GM18520 (cell line): ENCODE results near the gene NOC4L.
"Not testable (repeated sequence)": the region's sequence is repeated elsewhere in the genome, so short reads cannot be mapped to it uniquely, and the experiment has no call there.

ENCODE experiments used
- ATAC-seq: cut with Tn5 transposase; IDR thresholded peaks from one replicate; pipeline ENCODE4 v1.9.1; 2021; ENCODE audit not compliant: unreplicated experiment

The NOC4L gene

DNA sequence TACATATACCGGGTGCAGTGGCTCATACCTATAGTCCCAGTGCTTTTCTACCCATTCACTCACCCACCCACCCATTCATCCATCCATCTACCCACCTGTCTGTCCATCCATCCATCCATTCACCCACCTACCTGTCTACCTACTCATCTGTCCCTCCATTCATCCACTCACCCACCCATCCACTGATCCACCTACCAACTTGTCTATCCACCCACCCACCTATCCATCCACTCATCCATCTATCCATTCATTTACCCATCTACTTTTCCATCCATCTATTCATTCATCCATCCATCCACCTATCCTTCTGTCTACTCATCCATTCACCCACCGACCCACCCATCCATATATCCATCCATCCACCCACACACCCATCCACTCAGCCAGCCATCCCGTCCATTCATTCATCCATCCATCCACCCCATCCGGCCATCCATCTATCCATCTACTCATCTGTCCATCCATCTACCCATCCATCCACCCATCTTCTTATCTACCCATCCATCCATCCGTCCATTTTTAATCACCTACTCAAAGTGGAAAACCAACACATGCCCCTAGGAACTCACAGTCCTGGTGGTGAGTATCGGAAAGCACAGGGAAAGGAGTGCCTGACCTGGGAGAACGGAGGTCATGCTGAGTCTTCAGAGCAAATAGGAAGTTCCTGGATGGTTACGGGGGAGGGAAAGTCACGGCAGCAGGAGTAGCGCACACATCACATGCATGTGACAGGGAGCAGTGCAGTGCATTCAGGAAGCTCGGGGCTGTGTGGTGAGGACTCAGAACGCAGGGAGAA, 20.1 kb upstream of the NOC4L start:
- no peak for ATAC-seq

DNA sequence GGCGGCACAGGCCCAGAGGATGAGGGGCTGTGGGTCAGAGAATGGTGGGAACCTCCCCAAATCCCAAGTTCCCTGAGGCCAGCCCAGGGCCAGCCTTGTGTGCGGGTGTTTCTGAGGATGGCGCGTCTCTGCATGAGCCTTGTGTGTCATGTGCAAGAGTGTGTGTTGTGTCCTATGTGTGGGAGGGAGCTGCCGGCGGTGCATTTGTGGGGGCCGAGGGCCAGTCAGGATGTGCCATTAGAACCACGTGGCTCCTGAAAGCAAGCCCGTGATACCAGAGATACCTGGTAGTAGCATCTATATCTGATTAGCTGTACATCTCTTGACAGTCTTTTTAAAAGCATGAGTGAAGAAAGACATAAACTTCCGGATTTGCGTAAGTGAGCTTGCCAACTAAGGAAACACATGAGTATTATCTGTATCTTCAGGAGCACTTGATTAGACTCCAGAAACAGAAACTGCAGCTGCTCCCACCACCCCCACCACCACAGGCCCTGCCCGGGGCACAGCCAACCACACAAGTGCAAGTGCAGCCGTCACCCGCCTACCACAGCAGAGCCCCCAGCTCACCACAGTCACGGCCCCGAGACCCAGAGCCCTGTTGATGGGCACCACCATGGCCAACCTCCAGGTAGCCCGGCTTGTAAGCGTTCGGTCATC, 19.4 kb upstream of the NOC4L start:
- no peak for ATAC-seq

DNA sequence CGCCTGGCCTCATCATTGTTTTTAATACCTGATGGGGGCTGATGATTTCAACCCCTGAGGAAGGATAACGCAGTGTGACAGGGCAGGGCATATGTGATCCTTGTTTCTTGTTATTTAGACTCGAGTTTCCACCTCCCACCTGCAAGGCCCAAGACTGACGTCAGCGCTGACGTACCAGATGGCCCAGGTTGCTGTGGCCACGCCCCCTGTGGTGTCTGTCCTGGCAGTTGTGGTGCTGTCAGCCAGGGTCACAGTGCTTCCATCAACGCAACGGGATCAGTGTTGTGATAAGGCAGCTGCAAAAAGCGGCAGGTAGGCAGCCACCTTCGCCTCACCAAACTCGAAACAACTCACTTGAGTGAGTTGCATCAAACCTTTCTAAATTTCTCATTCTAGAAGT, 18.5 kb upstream of the NOC4L start:
- ATAC-seq, result no peak

DNA sequence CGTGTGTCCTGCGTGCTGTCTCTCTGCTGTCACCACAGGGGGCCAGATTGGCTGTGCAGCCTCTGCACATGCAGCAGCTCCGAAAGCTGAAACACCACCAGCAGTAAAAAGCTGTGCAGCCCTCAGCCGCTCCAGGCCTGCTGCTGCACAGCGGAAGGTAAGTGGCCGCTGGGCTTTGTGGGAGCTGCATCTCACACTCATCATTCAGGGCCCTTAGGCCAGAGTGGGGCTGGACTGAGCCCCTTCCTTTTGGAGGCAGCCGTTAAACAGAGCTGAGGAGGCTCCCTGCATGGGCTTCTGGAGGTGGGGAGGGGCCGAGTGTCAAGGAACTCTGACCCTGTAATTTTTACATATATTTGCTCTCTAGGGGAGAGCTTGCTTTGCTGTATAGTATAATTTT, 17.2 kb upstream of the NOC4L start:
- no peak for ATAC-seq

DNA sequence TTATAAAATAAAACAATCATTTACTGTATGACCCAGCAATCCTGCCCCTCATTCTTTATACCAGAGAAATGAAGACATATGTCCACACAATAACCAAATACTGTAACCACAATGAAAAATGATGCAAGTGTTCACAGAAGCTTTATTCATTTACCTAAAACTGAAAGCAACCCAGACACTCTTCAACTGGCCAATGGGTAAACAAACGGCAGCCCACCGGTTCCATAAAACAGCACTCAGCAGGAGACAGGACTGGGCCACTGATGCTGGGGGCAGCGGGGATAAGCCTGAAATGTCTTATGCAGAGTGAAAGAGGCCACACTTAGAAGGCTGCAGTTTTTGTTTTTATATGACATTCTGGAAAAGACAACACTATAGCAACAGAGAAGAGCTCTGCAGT, 15.2 kb upstream of the NOC4L start:
- no peak for ATAC-seq

DNA sequence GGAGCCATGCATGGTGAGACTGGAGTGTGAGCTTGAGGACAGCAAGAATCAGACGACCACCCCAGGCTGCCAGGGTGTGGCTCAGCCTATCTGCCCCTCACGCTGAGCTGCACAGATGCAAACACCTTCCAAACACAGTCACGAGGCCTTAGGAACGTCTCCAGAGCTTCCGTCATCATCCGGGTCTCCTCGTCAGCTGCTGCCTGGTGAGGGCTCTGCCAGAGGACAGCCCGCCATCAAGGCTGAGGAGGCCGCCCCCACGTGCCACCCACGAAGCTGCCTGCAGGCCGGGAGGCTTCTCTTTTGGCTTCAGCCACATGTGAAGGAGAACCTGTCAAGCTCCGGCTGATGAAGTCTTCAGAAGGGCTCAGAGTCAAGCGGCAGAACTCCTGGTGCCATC, 13.6 kb upstream of the NOC4L start:
- no peak for ATAC-seq

DNA sequence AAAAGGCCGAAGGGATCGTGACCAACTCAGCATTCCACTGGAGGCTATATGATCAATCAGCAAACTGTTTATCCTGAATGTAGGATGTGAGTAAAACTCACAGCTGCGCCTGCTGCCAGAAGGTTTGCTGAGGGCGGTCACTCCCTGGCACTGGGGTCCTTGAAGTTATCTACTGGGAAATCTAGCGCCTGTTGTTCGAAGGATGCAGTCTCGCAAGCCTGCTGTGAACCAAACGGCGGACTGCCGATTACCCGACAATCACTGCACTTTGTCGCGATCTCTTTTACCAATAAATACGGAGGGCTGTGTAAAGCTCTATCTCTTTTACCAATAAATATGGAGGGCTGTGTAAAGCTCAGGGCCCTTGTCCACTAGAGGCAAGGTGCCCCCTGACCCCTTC, 13.0 kb upstream of the NOC4L start:
- no peak for ATAC-seq

DNA sequence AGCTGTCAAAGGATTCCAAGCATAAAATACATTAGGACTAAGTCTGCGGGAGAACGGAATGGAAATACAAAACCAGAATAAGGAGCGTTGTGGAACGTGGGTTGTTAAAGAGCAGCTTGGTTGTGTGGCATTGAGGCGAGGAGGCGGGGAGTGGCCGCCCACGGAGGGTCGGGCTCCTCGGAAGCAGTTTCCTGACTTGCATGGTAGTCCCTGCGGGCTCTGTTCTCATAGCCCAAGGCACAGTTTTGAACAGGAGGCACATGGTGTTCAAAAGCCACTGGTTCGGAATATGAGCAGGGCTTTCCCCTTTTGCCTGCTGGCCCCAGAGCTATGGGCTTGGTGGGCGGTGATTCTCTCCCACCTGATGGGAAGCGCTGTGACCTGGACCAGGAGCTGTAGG, 12.3 kb upstream of the NOC4L start:
- ATAC-seq, result no peak

DNA sequence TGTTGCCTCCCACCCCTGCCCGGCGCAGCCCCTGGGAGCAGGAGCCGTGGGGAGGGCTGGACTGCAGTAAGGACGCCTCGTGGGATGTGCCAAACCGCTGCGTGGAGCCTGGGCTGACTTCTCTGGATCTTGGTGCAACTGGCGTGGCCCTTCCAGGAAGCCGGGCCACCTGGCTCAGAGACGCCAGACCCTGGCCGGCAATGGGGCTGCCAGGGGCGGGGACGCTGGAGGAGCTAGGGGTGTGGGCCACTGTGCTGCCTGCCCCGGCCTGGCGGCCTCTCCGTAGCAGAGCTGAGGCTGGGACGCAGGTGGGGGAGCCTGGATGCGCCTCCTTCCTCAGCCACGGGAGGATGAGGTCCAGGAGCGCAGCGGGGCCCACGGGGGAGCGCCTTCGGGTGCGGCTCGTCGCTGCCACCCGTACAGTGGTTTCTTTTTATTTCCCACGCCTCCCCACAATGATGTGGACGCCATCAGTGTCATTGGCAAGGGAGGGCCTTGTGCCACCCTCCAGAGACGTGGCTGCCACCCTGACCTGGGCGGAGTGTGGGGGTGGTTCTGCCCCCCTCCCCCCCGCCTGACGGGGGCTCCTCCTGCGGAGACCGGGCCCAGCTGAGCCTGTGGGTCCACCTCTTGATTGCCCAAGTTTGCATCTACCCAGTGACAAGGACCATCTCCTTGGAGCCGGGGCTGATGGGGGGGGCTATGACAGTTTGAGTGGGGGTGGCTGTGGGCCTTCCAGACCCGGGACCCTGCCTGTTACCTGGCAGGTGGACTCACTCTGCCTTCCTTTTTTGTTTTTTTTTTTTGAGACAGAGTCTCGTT, 11.4 kb upstream of the NOC4L start:
- no peak for ATAC-seq

DNA sequence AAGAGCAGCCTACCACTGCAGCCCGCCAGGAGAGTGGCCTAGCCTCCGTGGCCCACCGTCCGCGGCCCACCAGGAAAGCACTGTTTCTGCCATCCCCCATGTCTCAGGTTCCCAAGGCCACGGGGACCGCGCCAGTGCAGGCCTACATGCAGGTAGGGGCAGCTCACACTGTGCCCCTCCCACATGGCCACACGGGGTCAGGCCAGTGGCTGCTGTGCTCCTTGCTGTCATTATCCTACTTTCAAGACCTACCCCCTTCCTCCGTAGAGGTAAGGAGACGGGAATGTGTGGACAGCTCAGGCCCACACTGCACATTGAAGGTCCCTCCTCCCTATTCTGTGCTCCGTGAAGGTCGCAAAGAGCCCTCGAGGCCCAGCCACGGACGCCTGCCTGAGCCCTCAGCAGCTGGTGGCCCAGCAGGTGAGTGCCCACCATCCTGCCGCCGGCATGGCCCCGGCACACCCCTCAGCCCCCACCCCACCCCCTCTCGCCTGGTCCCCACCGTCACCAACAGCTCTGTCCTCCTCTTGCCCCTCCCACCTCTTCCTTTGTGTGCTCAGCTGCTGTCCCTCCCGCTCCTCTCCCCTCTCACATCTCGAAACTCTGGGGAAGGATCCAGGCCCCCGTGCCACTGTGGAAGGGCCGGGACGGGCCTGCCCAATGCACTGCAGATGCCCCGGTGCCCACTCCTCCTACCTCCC, 10.2 kb upstream of the NOC4L start:
- ATAC-seq, result no peak

DNA sequence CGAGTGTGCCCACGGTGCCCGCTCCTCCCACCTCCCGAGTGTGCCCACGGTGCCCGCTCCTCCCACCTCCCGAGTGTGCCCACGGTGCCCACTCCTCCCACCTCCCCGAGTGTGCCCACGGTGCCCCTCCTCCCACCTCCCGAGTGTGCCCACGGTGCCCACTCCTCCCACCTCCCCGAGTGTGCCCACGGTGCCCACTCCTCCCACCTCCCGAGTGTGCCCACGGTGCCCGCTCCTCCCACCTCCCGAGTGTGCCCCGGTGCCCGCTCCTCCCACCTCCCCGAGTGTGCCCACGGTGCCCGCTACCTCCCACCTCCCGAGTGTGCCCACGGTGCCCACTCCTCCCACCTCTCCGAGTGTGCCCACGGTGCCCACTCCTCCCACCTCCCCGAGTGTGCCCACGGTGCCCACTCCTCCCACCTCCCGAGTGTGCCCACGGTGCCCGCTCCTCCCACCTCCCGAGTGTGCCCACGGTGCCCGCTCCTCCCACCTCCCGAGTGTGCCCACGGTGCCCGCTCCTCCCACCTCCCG, 9.5 kb upstream of the NOC4L start:
- not testable (repeated sequence) for ATAC-seq

DNA sequence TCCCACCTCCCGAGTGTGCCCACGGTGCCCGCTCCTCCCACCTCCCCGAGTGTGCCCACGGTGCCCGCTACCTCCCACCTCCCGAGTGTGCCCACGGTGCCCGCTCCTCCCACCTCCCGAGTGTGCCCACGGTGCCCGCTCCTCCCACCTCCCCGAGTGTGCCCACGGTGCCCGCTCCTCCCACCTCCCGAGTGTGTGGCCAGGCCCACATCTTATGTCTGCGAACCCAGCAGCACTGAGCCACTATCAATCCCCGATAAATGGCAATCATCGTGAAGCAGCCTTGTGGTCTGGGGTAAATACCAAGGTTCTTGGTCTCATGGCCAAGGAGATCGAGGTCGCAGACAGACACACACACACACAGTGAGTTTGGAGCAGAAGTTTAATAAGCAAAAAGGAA, 8.0 kb upstream of the NOC4L start:
- ATAC-seq, result not testable (repeated sequence)

DNA sequence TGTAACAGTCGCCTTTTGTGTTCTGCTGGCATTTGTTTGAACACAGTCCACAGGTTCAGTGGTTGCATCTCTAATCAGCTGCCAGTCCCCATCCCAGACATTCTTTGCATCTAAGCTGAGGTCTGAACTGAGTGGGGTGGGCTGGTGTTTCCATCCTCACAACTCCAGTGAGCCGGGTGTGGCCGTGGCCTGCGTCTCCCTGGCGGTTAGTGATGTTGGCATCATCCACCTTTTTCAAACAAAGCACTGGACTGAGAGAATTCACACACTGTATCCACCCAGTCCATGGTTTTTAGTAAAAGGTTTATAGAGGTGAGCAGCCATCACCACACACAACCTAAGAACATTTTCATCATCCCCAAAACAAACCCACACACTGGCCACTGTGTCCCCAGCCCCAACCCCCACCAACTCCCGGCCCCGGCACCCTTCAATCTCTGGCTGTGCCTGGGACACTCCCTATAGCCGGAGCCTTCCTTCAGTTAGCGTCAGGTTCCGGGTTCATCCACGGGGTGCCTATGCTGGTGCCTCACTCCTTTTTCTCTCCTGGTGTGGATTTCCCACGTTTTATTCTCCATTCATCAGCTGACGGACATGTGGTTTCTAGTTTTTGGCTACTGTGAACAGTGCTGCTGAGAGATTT, 6.7 kb upstream of the NOC4L start:
- no peak for ATAC-seq

DNA sequence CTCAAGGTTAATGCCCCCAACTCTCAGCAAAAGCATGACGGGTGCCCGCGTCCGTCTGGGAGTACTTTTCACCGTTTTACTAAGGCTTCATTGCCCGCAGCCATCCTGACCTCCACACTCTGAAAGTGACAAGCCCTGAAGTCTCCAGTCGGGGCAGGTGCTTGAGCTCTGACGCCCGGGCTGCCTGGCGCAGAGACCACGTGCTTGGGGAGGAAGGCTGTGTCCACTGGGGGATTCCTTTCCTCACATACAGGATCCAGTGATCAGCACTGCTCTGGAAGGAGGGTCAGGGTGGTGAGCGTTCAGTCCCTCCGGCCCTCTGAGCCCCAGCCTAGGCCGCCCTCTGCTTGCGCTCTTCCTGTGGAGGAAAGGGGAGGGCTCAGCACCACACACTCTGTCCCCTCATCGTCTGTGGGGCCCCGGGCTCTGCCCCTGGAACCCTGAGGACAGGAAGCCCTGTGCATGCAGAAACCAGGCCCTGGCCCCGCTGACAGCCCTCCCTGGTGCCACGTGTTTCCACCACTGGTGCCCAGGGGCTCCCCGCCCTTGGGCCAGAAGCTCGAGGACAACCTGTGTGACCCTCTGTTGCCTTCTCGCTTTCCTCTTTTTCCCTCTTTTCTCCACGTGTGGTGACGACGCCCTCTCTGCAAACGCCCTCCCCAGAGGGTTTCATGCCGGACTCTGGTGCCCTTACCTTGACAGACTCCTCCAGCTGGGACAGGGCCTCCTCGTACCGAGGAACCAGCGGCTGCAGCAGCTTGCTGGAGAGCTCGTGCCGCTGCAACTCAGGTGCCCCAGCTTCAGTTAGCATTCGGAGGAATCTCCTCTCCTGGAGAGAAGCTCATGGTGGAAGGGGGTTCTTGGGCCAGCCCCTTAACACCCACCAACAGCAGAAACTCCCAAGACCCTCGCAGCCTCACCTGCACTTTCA, 5.1 kb upstream of the NOC4L start:
- ATAC-seq, result no peak

DNA sequence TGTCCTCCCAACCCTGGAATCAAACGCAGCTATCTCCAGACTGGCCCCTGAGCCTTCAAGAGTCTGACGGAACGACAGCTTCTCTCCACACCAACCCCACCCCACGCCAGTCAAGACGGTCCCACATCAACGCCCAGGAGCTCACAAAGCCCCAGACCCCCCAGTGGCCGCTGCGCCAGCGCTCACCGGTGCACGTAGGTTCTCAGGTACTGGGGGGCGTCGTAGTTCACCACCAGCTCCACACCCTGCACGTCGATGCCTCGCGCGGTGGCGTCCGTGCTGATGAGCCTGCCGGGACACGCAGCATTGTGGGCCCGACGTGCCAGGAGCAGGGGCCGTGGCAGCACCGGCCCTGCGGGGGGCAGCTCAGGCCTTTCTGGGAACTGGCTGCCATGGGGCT, 4.3 kb upstream of the NOC4L start:
- ATAC-seq, result no peak

DNA sequence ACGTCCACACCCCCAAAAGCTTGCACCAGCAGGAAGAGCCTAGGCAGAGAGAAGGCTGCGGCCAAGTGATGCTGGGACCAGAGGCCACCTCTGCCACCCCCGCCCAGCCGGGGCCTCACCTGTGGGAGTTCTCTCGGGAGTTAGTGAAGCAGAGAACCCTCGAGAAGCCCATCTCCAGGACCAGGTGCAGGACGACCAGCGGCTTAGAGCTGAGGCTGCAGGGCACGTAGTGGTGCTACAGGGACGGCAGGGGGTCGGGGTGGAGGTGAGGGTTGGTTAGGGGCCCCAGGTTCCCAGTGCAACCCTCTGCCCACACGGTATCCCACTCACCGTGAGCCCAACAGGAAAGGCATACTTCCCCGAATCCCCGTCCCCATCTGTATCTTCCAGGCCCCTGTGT, 3.8 kb upstream of the NOC4L start:
- no peak for ATAC-seq

DNA sequence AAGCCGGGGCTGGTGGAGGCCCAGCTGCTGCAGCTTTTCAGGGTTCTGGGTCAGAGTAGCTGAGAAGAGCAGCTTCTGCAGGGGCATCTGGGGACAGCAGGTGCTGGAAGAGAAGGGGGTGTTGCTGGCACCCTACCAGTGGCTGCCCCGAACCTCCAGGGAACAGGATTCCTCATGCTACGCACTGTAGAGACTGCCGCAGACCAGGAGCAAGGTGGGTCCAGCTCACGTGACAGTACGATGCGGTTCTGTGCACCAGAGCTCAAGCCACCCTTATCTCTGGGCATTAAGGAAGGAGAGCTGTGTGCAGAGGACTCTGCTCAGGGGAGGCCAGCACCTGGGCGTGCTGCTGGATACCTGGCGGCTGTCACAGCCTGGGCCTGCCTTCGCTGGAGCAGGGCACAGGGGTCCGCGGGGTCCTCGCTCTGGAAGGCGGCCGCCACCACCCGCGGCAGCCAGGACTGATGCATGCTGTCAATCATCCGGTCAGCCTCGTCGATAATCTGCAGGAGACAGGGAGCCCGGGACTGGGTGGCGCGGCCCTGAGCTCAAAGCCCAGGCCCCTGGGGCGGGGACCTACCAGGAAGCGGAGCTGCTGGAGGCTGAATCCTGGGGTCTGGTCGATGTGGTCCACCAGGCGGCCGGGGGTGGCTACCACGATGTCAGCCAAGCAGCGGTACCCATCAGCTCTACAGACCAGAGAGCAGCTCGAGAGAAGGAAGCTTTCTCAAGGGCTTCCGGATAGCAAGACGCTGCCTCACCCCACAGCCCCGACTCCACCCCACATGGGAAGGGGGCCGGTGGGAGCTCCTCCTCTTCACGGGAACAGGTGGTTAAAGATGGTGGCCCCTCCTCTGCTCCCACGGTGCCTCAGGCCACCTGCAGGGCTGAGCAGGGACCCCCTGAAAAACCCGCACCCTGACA, 3.1 kb upstream of the NOC4L start:
- no peak for ATAC-seq

DNA sequence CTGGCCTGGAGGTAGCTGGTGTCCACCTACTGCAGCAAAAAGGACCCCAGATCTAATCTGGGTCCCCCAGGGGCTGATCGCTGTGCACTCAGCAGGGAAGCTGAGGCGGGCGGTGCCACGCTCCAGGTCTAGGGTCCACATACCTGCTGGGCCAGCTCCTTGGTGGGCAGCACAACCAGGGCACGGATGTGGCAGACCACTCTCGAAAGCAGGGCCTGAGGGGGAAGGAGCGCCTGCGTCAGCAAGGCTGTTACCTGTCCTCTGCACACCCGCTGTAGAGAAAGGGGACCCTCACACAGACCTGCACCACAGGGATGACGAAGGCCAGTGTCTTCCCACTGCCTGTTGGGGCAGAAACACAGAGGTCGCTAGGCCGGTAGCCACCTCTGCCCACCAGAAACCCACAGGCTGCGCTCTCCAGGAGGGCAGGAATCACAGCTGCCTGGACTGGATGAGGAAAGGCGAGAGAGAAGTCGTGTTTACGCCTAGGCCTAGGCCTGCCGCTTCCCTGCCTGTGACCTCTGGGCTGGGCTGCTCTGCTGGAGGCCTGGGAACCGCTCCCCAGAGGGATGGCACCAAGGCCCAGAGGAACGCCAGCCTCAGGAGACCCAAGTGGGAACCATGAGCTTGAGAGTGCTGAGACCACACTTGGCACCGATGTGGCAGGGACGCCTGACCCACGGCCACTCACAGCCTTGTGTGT, 2.1 kb upstream of the NOC4L start:
- ATAC-seq, result no peak
